K562 (cell line): ENCODE results near the gene GLI3.

Experiments
- BHLHE40 ChIP-seq: IDR thresholded peaks from 2 replicates; pipeline ENCODE4 v1.6.1; 2011; ENCODE audit warnings: low read length, improper control_type of control experiment
- CTCF ChIP-seq, 3 experiments: IDR thresholded peaks in 2 of 3; conservative IDR thresholded peaks in 1 of 3; 2 replicates each; pipeline ENCODE4 v1.5.1; 2011 to 2012; ENCODE audit warnings: low read length in 3 of 3, mild to moderate bottlenecking in 3 of 3, control low read depth in 2 of 3, improper control_type of control experiment in 1 of 3, inconsistent platforms in 1 of 3, low read depth in 1 of 3, mixed read lengths in 1 of 3, moderate library complexity in 1 of 3; ENCODE audit not compliant: insufficient read depth in 2 of 3
- ELK1 ChIP-seq: sonication (generic); formaldehyde crosslinking; IDR thresholded peaks from 2 replicates; pipeline ENCODE4 v1.8.1; 2022; ENCODE audit warnings: missing genetic modification reagents
- PBX2 ChIP-seq, 2 experiments: IDR thresholded peaks in 1 of 2; conservative IDR thresholded peaks in 1 of 2; 2 replicates each; pipeline ENCODE4 v1.6.1; 2016; ENCODE audit warnings: low read depth in 2 of 2, mild to moderate bottlenecking in 1 of 2, missing compliant biosample characterization in 1 of 2, missing genetic modification characterization in 1 of 2, moderate library complexity in 1 of 2
- SIN3A ChIP-seq, 2 experiments: fragments of 150-350 bp in 1 of 2; IDR thresholded peaks; 2 replicates each; pipeline ENCODE4 v1.6.1; 2011 to 2016; ENCODE audit warnings: borderline replicate concordance in 2 of 2, low read depth in 2 of 2, low read length in 2 of 2, mild to moderate bottlenecking in 2 of 2, moderate library complexity in 2 of 2; ENCODE audit not compliant: control insufficient read depth in 1 of 2
- TAF1 ChIP-seq: IDR thresholded peaks from 2 replicates; pipeline ENCODE4 v1.6.1; 2011; ENCODE audit warnings: mild to moderate bottlenecking, low read length, moderate library complexity; ENCODE audit not compliant: insufficient read depth, control insufficient read depth, severe bottlenecking; ENCODE audit errors: extremely low read depth
- ZBTB34 ChIP-seq: fragments of 250-450 bp; sonication (Bioruptor Pico); IDR thresholded peaks from 2 replicates; pipeline ENCODE4 v1.8.0; 2021; ENCODE audit warnings: mild to moderate bottlenecking, moderate library complexity
- ZNF140 ChIP-seq: fragments of 250-450 bp; sonication (Bioruptor Pico); IDR thresholded peaks from 2 replicates; pipeline ENCODE4 v1.8.0; 2021; ENCODE audit warnings: moderate library complexity, mild to moderate bottlenecking, inconsistent platforms

GRCh38 chr7:41975849-41976248 is 261.2 kb downstream of the GLI3 start:
- TF ChIP-seq TAF1 (no peak), SIN3A (IDR thresholded peaks at IDR 0.05; ENCODE audit: borderline replicate concordance in 2 of 2, control insufficient read depth in 1 of 2, low read depth in 2 of 2, low read length in 2 of 2) (no peak), PBX2 (CRISPR knock-in tag; IDR thresholded peaks at IDR 0.05; ENCODE audit: low read depth) (no peak), PBX2 (tag; conservative IDR thresholded peaks at IDR 0.05; ENCODE audit: low read depth) (no peak), ZBTB34 (CRISPR knock-in tag) (no peak), CTCF (IDR thresholded peaks at IDR 0.05 in 2 of 3, conservative IDR thresholded peaks at IDR 0.05 in 1 of 3; ENCODE audit: insufficient read depth in 2 of 3, low read depth in 1 of 3, low read length in 3 of 3) (no peak), ZNF140 (CRISPR knock-in tag) (no peak), BHLHE40 (no peak), ELK1 (CRISPR knock-in tag) (no peak)
